Measurements from ENCODE around the gene PRICKLE1.
"Not testable (repeated sequence)": the region's sequence is repeated elsewhere in the genome, so short reads cannot be mapped to it uniquely, and the experiment has no call there.

PRICKLE1 gene

GRCh38 chr12:42557586-42558172, 31.9 kb downstream of the PRICKLE1 start:
- DNase-seq (ENCODE audit: low read depth in 2 of 3, low spot score in 2 of 3), result no peak

- no peak for DNase-seq (ENCODE audit: low read depth in 2 of 3, low spot score in 2 of 3)
These were observed 32.6 kb downstream of the PRICKLE1 start for GRCh38 chr12:42556917-42557316.

- no peak for DNase-seq (ENCODE audit: low read depth in 2 of 3, low spot score in 2 of 3)
These were observed 36.7 kb downstream of the PRICKLE1 start for GRCh38 chr12:42552822-42553221.

- DNase-seq (ENCODE audit: low read depth in 2 of 3, low spot score in 2 of 3), result no peak
These were observed 38.7 kb downstream of the PRICKLE1 start for GRCh38 chr12:42550800-42551199.

- DNase-seq (ENCODE audit: low read depth in 2 of 3, low spot score in 2 of 3), result no peak
These were observed 42.8 kb downstream of the PRICKLE1 start for GRCh38 chr12:42546709-42547108.

GRCh38 chr12:42541965-42542364, 47.6 kb downstream of the PRICKLE1 start:
- no peak for DNase-seq (ENCODE audit: low read depth in 2 of 3, low spot score in 2 of 3)

GRCh38 chr12:42541308-42541707, 48.2 kb downstream of the PRICKLE1 start:
- DNase-seq (ENCODE audit: low read depth in 2 of 3, low spot score in 2 of 3), result not testable (repeated sequence)

GRCh38 chr12:42539696-42540095, 49.9 kb downstream of the PRICKLE1 start:
- no peak for DNase-seq (ENCODE audit: low read depth in 2 of 3, low spot score in 2 of 3)

GRCh38 chr12:42538203-42538602, 51.3 kb downstream of the PRICKLE1 start:
- DNase-seq (ENCODE audit: low read depth in 2 of 3, low spot score in 2 of 3), result no peak

- DNase-seq (ENCODE audit: low read depth in 2 of 3, low spot score in 2 of 3), result no peak
These were observed 55.2 kb downstream of the PRICKLE1 start for GRCh38 chr12:42534184-42534838.

- no peak for DNase-seq (ENCODE audit: low read depth in 2 of 3, low spot score in 2 of 3)
These were observed 59.3 kb downstream of the PRICKLE1 start for GRCh38 chr12:42530284-42530683.

GRCh38 chr12:42525444-42525843, 64.1 kb downstream of the PRICKLE1 start:
- DNase-seq (ENCODE audit: low read depth in 2 of 3, low spot score in 2 of 3), result no peak

GRCh38 chr12:42524716-42525115, 64.8 kb downstream of the PRICKLE1 start:
- no peak for DNase-seq (ENCODE audit: low read depth in 2 of 3, low spot score in 2 of 3)

- DNase-seq (ENCODE audit: low read depth in 2 of 3, low spot score in 2 of 3), result no peak
These were observed 73.0 kb downstream of the PRICKLE1 start for GRCh38 chr12:42516573-42516972.

- DNase-seq (ENCODE audit: low read depth in 2 of 3, low spot score in 2 of 3), result no peak
These were observed 77.9 kb downstream of the PRICKLE1 start for GRCh38 chr12:42511656-42512055.

- DNase-seq (ENCODE audit: low read depth in 2 of 3, low spot score in 2 of 3), result no peak
These were observed 78.7 kb downstream of the PRICKLE1 start for GRCh38 chr12:42510823-42511222.

- DNase-seq (ENCODE audit: low read depth in 2 of 3, low spot score in 2 of 3), result no peak
These were observed 80.6 kb downstream of the PRICKLE1 start for GRCh38 chr12:42508913-42509460.

GRCh38 chr12:42507565-42507964, 82.0 kb downstream of the PRICKLE1 start:
- DNase-seq (ENCODE audit: low read depth in 2 of 3, low spot score in 2 of 3), result no peak

- no peak for DNase-seq (ENCODE audit: low read depth in 2 of 3, low spot score in 2 of 3)
These were observed 82.5 kb downstream of the PRICKLE1 start for GRCh38 chr12:42507081-42507480.

GRCh38 chr12:42504049-42504448, 85.5 kb downstream of the PRICKLE1 start:
- DNase-seq (ENCODE audit: low read depth in 2 of 3, low spot score in 2 of 3), result no peak

- no peak for DNase-seq (ENCODE audit: low read depth in 2 of 3, low spot score in 2 of 3)
These were observed 86.9 kb downstream of the PRICKLE1 start for GRCh38 chr12:42502682-42503081.

GRCh38 chr12:42498549-42499247, 90.8 kb downstream of the PRICKLE1 start:
- DNase-seq (ENCODE audit: low read depth in 2 of 3, low spot score in 2 of 3), result no peak

Measured in activated CD8-positive, alpha-beta memory T cell treated with anti-CD3 and anti-CD28 coated beads for 48 hours (primary cell).